Liver (tissue), 9 donors: ENCODE results near the gene SLC46A1. TPM values are rescaled to one million over a fixed set of nuclear protein-coding genes. Genes with fewer than 3 reads are reported as not detected.

Experiments used
- DNase-seq: peaks from one replicate; pipeline ENCODE4 v3.0.0-alpha.2; 2017; ENCODE audit warnings: low spot score
- H3K27ac ChIP-seq, 2 donors: one replicate each; pipeline ENCODE4 v1.7.0; 2013; ENCODE audit warnings: inconsistent platforms in 2 of 2, low read length in 2 of 2, control low read depth in 1 of 2, low read depth in 1 of 2, mild to moderate bottlenecking in 1 of 2
- H3K27me3 ChIP-seq, 4 donors: one replicate each; pipeline versions ENCODE4 v1.6.1 to v1.7.0; 2013; ENCODE audit warnings: low read length in 3 of 4, inconsistent platforms in 1 of 4, mild to moderate bottlenecking in 1 of 4, moderate library complexity in 1 of 4; ENCODE audit not compliant: control insufficient read depth in 4 of 4, insufficient read depth in 4 of 4
- H3K36me3 ChIP-seq, 4 donors: one replicate each; pipeline versions ENCODE4 v1.6.1 to v1.7.0; 2013; ENCODE audit warnings: low read length in 3 of 4, mild to moderate bottlenecking in 3 of 4, low read depth in 1 of 4, moderate library complexity in 1 of 4; ENCODE audit not compliant: control insufficient read depth in 4 of 4, insufficient read depth in 3 of 4
- H3K4me1 ChIP-seq, 4 donors: one replicate each; pipeline versions ENCODE4 v1.6.1 to v1.7.0; 2013; ENCODE audit warnings: low read length in 3 of 4, mild to moderate bottlenecking in 3 of 4, moderate library complexity in 1 of 4; ENCODE audit not compliant: control insufficient read depth in 4 of 4, insufficient read depth in 4 of 4
- H3K4me3 ChIP-seq, 3 donors: one replicate each; pipeline versions ENCODE4 v1.6.1 to v1.7.0; 2013; ENCODE audit warnings: low read length in 3 of 3, control low read depth in 1 of 3, low read depth in 1 of 3, mild to moderate bottlenecking in 1 of 3
- H3K9ac ChIP-seq, 2 donors: one replicate each; pipeline ENCODE4 v1.7.0; 2013; ENCODE audit warnings: low read length in 2 of 2, mild to moderate bottlenecking in 2 of 2, moderate library complexity in 2 of 2, control low read depth in 1 of 2, low read depth in 1 of 2
- H3K9me3 ChIP-seq, 4 donors: one replicate each; pipeline versions ENCODE4 v1.6.1 to v1.7.0; 2013; ENCODE audit warnings: low read length in 3 of 4; ENCODE audit not compliant: control insufficient read depth in 4 of 4
- ATF3 ChIP-seq: IDR thresholded peaks from 2 replicates; pipeline ENCODE4 v1.6.1; 2016; ENCODE audit warnings: antibody characterized with exemption
- CTCF ChIP-seq: fragments of 150-350 bp; IDR thresholded peaks from 2 replicates; pipeline ENCODE4 v1.5.1; 2017; ENCODE audit warnings: improper control_type of control experiment, low read depth, low read length; ENCODE audit not compliant: missing input control
- EGR1 ChIP-seq, 2 donors: IDR thresholded peaks; 2 replicates each; pipeline ENCODE4 v1.6.1; 2016 to 2018; ENCODE audit warnings: antibody characterized with exemption in 2 of 2, low read depth in 2 of 2
- FOXA2 ChIP-seq: IDR thresholded peaks from 2 replicates; pipeline ENCODE4 v1.6.1; 2016; ENCODE audit warnings: antibody characterized with exemption
- HNF4A ChIP-seq, 2 donors: conservative IDR thresholded peaks; 2 replicates each; pipeline ENCODE4 v1.6.1; 2016; ENCODE audit warnings: antibody characterized with exemption in 2 of 2, mild to moderate bottlenecking in 2 of 2
- HNF4G ChIP-seq: IDR thresholded peaks from 2 replicates; pipeline ENCODE4 v1.6.1; 2016; ENCODE audit warnings: antibody characterized with exemption
- JUND ChIP-seq, 2 donors: IDR thresholded peaks; 2 replicates each; pipeline ENCODE4 v1.6.1; 2016; ENCODE audit warnings: antibody characterized with exemption in 2 of 2
- REST ChIP-seq: IDR thresholded peaks from 2 replicates; pipeline ENCODE4 v1.6.1; 2016; ENCODE audit warnings: antibody characterized with exemption, mild to moderate bottlenecking
- RXRA ChIP-seq, 2 donors: IDR thresholded peaks; 2 replicates each; pipeline ENCODE4 v1.6.1; 2017 to 2018; ENCODE audit warnings: antibody characterized with exemption in 2 of 2, mild to moderate bottlenecking in 1 of 2
- SP1 ChIP-seq: IDR thresholded peaks from 2 replicates; pipeline ENCODE4 v1.6.1; 2018; ENCODE audit warnings: antibody characterized with exemption, mild to moderate bottlenecking
- TAF1 ChIP-seq: conservative IDR thresholded peaks from 2 replicates; pipeline ENCODE4 v1.6.1; 2016; ENCODE audit warnings: antibody characterized with exemption, mild to moderate bottlenecking
- YY1 ChIP-seq: IDR thresholded peaks from 2 replicates; pipeline ENCODE4 v1.6.1; 2016; ENCODE audit warnings: antibody characterized with exemption, mild to moderate bottlenecking
- ZBTB33 ChIP-seq: IDR thresholded peaks from 2 replicates; pipeline ENCODE4 v1.6.1; 2016; ENCODE audit warnings: antibody characterized with exemption
- WGBS: extraction: QIAGEN DNeasy Blood & Tissue Kit; methylation state at CpG from one replicate; pipeline ENCODE4 v1.1.7; 2013; 5-methylcytosine and 5-hydroxymethylcytosine counted together
- polyA plus RNA-seq, 2 donors: library from polyadenylated mRNA; stranded (reverse) in 1 of 2; unstranded in 1 of 2; fragments of 200-250 nt in 1 of 2; fragments of >200 nt in 1 of 2; fragmentation: Nextera tagmentation in 1 of 2; extraction: Ambion mirVana in 1 of 2; gene quantifications; one replicate each; pipeline versions ENCODE4 v1.2.1 to v1.2.3, GENCODE V29; 2013 to 2015
- total RNA-seq, 2 donors: library from RNA; depleted of rRNA; stranded (reverse); fragments of >200 nt; gene quantifications; one replicate each; pipeline ENCODE4 v1.2.3, GENCODE V29; 2014
- TF ChIP-seq, protein P1 (sequence below): IDR thresholded peaks from 2 replicates; pipeline ENCODE4 v1.6.1; 2016; ENCODE audit warnings: antibody characterized with exemption
- donor health status: healthy.
- donor health status: healthy.
- donor health status: healthy.
- donor health status: healthy.
- donor health status: healthy.

Gene SLC46A1
- total and polyA plus RNA-seq, 4 donors, result 13.6 to 47.9 (median 19.1) TPM

DNA sequence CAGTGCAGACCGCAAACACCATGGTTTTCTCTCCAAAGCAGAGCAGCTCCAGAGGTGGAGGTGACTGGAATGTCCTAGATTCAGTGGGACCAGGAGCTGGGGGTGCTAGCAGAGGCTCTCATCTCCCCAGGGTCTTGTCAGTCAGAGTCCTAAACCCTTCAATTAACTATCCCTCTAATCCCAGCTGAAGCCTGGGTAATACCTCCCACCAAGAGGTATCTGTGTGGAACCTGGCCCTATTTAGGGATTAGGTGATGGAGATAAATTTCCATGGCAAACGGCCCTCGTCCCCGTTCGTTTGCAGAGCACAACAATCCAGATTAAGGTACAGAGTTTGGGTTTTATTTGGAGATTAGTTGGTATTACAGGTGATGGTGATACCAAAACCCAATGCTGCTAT is 42.8 kb downstream of the SLC46A1 start:
- WGBS, result 66% methylated on average over 5 of the region's 5 CpGs
- no peaks in the 10 kb centered on the region for H3K9me3 ChIP-seq
- peaks cover 2 to 33% (median 28%) of the 10 kb centered on the region in 4 donors for H3K4me1 ChIP-seq
- H3K27me3 ChIP-seq, result no peaks in the 10 kb centered on the region
- no peak for DNase-seq
- no peak overlapping the region for H3K4me3 ChIP-seq
- H3K9ac ChIP-seq, result no peak overlapping the region
- H3K36me3 ChIP-seq, result peaks cover 15 to 40% (median 27%) of the 10 kb centered on the region in 4 donors
- TF ChIP-seq REST, result no peak
- no peak for TF ChIP-seq YY1
- TF ChIP-seq RXRA (IDR thresholded peaks at IDR 0.05), result no peak
- no peak overlapping the region for H3K27ac ChIP-seq

GRCh38 chr17:28357901-28358197 is 48.2 kb downstream of the SLC46A1 start:
- peak overlapping the region; percentile 77 to 97 (median 82) for H3K4me3 ChIP-seq
- H3K27ac ChIP-seq, result peak overlapping the region; percentile 20 to 41
- no peaks in the 10 kb centered on the region for H3K27me3 ChIP-seq
- WGBS, result 2% methylated on average over 4 of the region's 4 CpGs
- no peaks in the 10 kb centered on the region for H3K9me3 ChIP-seq
- H3K9ac ChIP-seq, result peak overlapping the region; percentile 24 to 86
- TF ChIP-seq YY1 (no peak), ZBTB33 (no peak), ATF3 (no peak)
- TF ChIP-seq, protein P1, sequence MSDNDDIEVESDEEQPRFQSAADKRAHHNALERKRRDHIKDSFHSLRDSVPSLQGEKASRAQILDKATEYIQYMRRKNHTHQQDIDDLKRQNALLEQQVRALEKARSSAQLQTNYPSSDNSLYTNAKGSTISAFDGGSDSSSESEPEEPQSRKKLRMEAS, result no peak
- H3K4me1 ChIP-seq, result peaks cover 4 to 32% (median 24%) of the 10 kb centered on the region in 4 donors
- peaks cover 14 to 48% (median 41%) of the 10 kb centered on the region in 4 donors for H3K36me3 ChIP-seq
- no peak for DNase-seq

DNA sequence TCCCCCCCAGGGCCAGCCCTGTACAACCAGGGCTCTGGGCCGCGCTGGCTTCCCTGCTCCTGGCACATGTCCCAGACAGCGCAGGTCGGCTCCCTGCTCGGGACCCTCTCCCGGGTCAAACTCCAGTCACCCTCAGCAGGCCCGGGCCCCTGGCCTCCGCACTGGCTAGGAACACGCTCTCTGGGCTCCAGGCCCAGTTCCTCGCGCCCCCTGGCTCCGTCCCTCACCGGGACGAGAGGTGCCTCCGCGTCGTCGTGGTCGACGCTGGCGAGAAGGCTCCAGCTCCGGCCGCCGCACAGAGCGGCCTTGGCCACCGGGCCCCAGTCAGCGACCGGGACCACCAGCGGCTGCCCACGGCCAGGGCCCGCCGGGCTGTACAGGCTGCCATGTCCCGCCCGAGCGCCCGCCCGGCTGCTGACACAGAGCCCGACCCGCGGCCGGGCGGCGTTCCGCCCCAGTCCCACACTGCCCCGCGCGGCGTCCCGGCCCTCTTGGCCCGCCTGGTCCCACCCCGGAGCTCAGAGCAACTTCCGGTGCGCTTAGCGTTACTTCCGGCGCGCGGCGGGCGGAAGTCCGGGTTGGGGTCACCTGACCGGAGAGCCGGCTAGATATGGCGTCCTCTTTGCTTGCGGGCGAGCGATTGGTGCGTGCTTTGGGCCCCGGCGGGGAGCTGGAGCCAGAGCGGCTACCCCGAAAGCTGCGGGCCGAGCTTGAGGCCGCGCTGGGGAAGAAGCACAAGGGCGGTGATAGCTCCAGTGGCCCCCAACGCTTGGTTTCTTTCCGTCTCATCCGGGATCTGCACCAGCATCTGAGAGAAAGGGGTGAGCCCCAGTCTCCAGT is 48.7 kb downstream of the SLC46A1 start, which contains the start of gene POLDIP2:
Gene POLDIP2, minus strand, starts transcription at position 467 of the 840 bp plus-strand sequence. Its CDS starts 79 bp downstream, at position 388.
- WGBS, result under 1% methylated on average over 80 of the region's 80 CpGs
- H3K4me1 ChIP-seq, result peaks cover 4 to 32% (median 24%) of the 10 kb centered on the region in 4 donors
- H3K4me3 ChIP-seq, result peak within 1 kb of the TSS; percentile 77 to 97 (median 82)
- peaks cover 12 to 48% (median 42%) of the 10 kb centered on the region in 4 donors for H3K36me3 ChIP-seq
- peak within 1 kb of the TSS; percentile 60 to 94 for H3K9ac ChIP-seq
- no peaks in the 10 kb centered on the region for H3K9me3 ChIP-seq
- H3K27me3 ChIP-seq, result no peaks in the 10 kb centered on the region
- peak within 1 kb of the TSS; percentile 78 to 80 for H3K27ac ChIP-seq
- DNase-seq, result peak; percentile 95
- TF ChIP-seq HNF4A (conservative IDR thresholded peaks at IDR 0.05), result peak; percentile 20 to 34
- peak in 1 of 2 donors; percentile 84 for TF ChIP-seq EGR1 (IDR thresholded peaks at IDR 0.05; ENCODE audit: low read depth in 2 of 2)
- TF ChIP-seq CTCF, result no peak
- no peak for TF ChIP-seq RXRA (IDR thresholded peaks at IDR 0.05)
- peak; percentile 98 for TF ChIP-seq YY1
- TF ChIP-seq FOXA2, result no peak
- TF ChIP-seq, protein P1, result peak; percentile 2
- TF ChIP-seq REST, result peak; percentile 69
- TF ChIP-seq SP1, result no peak
- no peak for TF ChIP-seq JUND (IDR thresholded peaks at IDR 0.05)
- TF ChIP-seq TAF1, result no peak
- TF ChIP-seq HNF4G, result no peak
